H1 (cell line): ENCODE data around the gene HLA-DOB. TPM values are rescaled to one million over a fixed set of nuclear protein-coding genes. Genes with fewer than 3 reads are reported as not detected.

Experiments
- CTCF ChIA-PET: fragments of 300-600 bp; sonication (Branson Sonifier 250); formaldehyde crosslinking; loops from one replicate; lab custom pipeline; 2021; ENCODE audit not compliant: partially characterized antibody; lab: Charles Lee
- POLR2A ChIA-PET: fragments of 300-600 bp; sonication (Branson Sonifier 250); formaldehyde crosslinking; loops from one replicate; lab custom pipeline; 2021; ENCODE audit warnings: inconsistent platforms; ENCODE audit not compliant: partially characterized antibody; lab: Charles Lee
- DNase-seq, 2 experiments: peaks; one replicate each; pipeline versions ENCODE4 v3.0.0 to v3.0.0-alpha.2; 2010 to 2022; ENCODE audit warnings: low spot score in 2 of 2, low read depth in 1 of 2, mixed read lengths in 1 of 2
- FAIRE-seq: peaks from 2 replicates; lab custom pipeline; 2011; peaks lifted over from hg19 to GRCh38; lab: Jason Lieb, UNC
- H2AFZ ChIP-seq: 2 replicates; pipeline ENCODE4 v1.8.1; 2012; ENCODE audit warnings: low read length, inconsistent platforms
- H2AK5ac ChIP-seq: 2 replicates; pipeline ENCODE4 v1.6.1; 2013; ENCODE audit warnings: low read depth, low read length
- H2BK120ac ChIP-seq: replicated peaks from 2 replicates; pipeline ENCODE3; 2013; ENCODE audit warnings: low read depth, low read length, inconsistent platforms
- H2BK12ac ChIP-seq: 2 replicates; pipeline ENCODE4 v1.6.1; 2013; ENCODE audit warnings: low read depth, low read length
- H2BK15ac ChIP-seq: 2 replicates; pipeline ENCODE4 v1.6.1; 2013; ENCODE audit warnings: low read length
- H2BK20ac ChIP-seq: 2 replicates; pipeline ENCODE4 v1.6.1; 2013; ENCODE audit warnings: low read length
- H2BK5ac ChIP-seq: 2 replicates; pipeline ENCODE4 v1.6.1; 2013; ENCODE audit warnings: low read depth, low read length
- H3K14ac ChIP-seq: 2 replicates; pipeline ENCODE4 v1.6.1; 2013; ENCODE audit warnings: inconsistent platforms; ENCODE audit not compliant: insufficient read length
- H3K18ac ChIP-seq: 2 replicates; pipeline ENCODE4 v1.6.1; 2013; ENCODE audit warnings: low read length; ENCODE audit errors: extremely low read depth
- H3K23ac ChIP-seq: 2 replicates; pipeline ENCODE4 v1.6.1; 2013; ENCODE audit warnings: inconsistent platforms; ENCODE audit not compliant: insufficient read length
- H3K23me2 ChIP-seq: 2 replicates; pipeline ENCODE4 v1.6.1; 2013; ENCODE audit warnings: low read depth, low read length
- H3K27ac ChIP-seq: 2 replicates; pipeline ENCODE4 v1.6.1; 2011; ENCODE audit warnings: low read depth, low read length, inconsistent platforms
- H3K27me3 ChIP-seq, 4 experiments: replicated peaks in 1 of 4; 1 replicate in 1 of 4; 2 replicates in 3 of 4; pipeline versions ENCODE4 v1.6.1 to v1.8.1; 2011 to 2013; ENCODE audit warnings: low read length in 3 of 4, mild to moderate bottlenecking in 3 of 4, inconsistent platforms in 2 of 4, mixed read lengths in 2 of 4, moderate library complexity in 1 of 4; ENCODE audit not compliant: control insufficient read depth in 3 of 4, insufficient read depth in 3 of 4; ENCODE audit errors: extremely low read depth in 1 of 4
- H3K36me3 ChIP-seq, 4 experiments: 2 replicates each; pipeline versions ENCODE4 v1.6.1 to v1.8.1; 2011 to 2013; ENCODE audit warnings: mild to moderate bottlenecking in 4 of 4, low read length in 3 of 4, moderate library complexity in 2 of 4, control low read depth in 1 of 4, inconsistent platforms in 1 of 4; ENCODE audit not compliant: insufficient read depth in 4 of 4, control insufficient read depth in 2 of 4
- H3K4ac ChIP-seq: replicated peaks from 2 replicates; pipeline ENCODE3; 2013; ENCODE audit warnings: low read length, low read depth, mixed read lengths, inconsistent platforms; ENCODE audit not compliant: insufficient read length
- H3K4me1 ChIP-seq, 4 experiments: replicated peaks in 1 of 4; 1 replicate in 1 of 4; 2 replicates in 3 of 4; pipeline versions ENCODE4 v1.6.1 to v1.8.1; 2011 to 2013; ENCODE audit warnings: low read length in 3 of 4, inconsistent platforms in 2 of 4, mixed read lengths in 1 of 4; ENCODE audit not compliant: insufficient read depth in 4 of 4, control insufficient read depth in 3 of 4
- H3K4me2 ChIP-seq, 2 experiments: 2 replicates each; pipeline versions ENCODE4 v1.6.1 to v1.8.1; 2011 to 2013; ENCODE audit warnings: low read depth in 2 of 2, low read length in 2 of 2, control low read depth in 1 of 2, inconsistent platforms in 1 of 2, mild to moderate bottlenecking in 1 of 2; ENCODE audit not compliant: insufficient read depth in 1 of 2
- H3K4me3 ChIP-seq, 4 experiments: fragments of 200-600, 300-600 bp in 1 of 4; sonication (generic), shearing (Covaris generic), sonication (Bioruptor Twin) in 1 of 4; 2 replicates each; pipeline versions ENCODE4 v1.5.1 to v1.8.1; 2011 to 2016; ENCODE audit warnings: low read length in 4 of 4, low read depth in 3 of 4, control low read depth in 2 of 4, inconsistent platforms in 2 of 4, mild to moderate bottlenecking in 2 of 4, mixed read lengths in 1 of 4, moderate library complexity in 1 of 4; ENCODE audit not compliant: insufficient read depth in 2 of 4; ENCODE audit errors: extremely low read depth in 1 of 4
- H3K56ac ChIP-seq: replicated peaks from 2 replicates; pipeline ENCODE3; 2013; ENCODE audit warnings: low read depth, mild to moderate bottlenecking, mixed read lengths, low read length, inconsistent platforms; ENCODE audit not compliant: insufficient read length
- H3K79me1 ChIP-seq: 2 replicates; pipeline ENCODE4 v1.6.1; 2013; ENCODE audit warnings: low read depth, low read length, control low read depth
- H3K79me2 ChIP-seq, 2 experiments: 2 replicates each; pipeline versions ENCODE4 v1.6.1 to v1.8.1; 2012 to 2013; ENCODE audit warnings: low read length in 2 of 2, mild to moderate bottlenecking in 2 of 2, inconsistent platforms in 1 of 2; ENCODE audit not compliant: insufficient read depth in 2 of 2, control insufficient read depth in 1 of 2
- H3K9ac ChIP-seq, 4 experiments: replicated peaks in 1 of 4; 1 replicate in 1 of 4; 2 replicates in 3 of 4; pipeline versions ENCODE4 v1.6.1 to v1.8.1; 2011 to 2013; ENCODE audit warnings: low read depth in 3 of 4, low read length in 3 of 4, control low read depth in 2 of 4, mild to moderate bottlenecking in 2 of 4, moderate library complexity in 2 of 4, inconsistent platforms in 1 of 4; ENCODE audit errors: extremely low read depth in 1 of 4
- H3K9me3 ChIP-seq, 2 experiments: 2 replicates each; pipeline versions ENCODE4 v1.6.1 to v1.8.1; 2012 to 2013; ENCODE audit warnings: mild to moderate bottlenecking in 2 of 2, moderate library complexity in 2 of 2, control low read depth in 1 of 2, inconsistent platforms in 1 of 2, low read depth in 1 of 2, low read length in 1 of 2, mixed read lengths in 1 of 2; ENCODE audit not compliant: insufficient read depth in 2 of 2
- H4K20me1 ChIP-seq, 2 experiments: replicated peaks in 1 of 2; 2 replicates each; pipeline versions ENCODE3 to v1.8.1; 2011 to 2013; ENCODE audit warnings: inconsistent platforms in 2 of 2, low read length in 2 of 2, mild to moderate bottlenecking in 1 of 2; ENCODE audit not compliant: insufficient read depth in 2 of 2, control insufficient read depth in 1 of 2
- H4K5ac ChIP-seq: 2 replicates; pipeline ENCODE4 v1.6.1; 2013; ENCODE audit warnings: low read length, low read depth, mixed read lengths, inconsistent platforms; ENCODE audit not compliant: insufficient read length
- H4K8ac ChIP-seq: 2 replicates; pipeline ENCODE4 v1.8.0; 2013; ENCODE audit warnings: mild to moderate bottlenecking, moderate library complexity, low read length, inconsistent platforms; ENCODE audit not compliant: insufficient read depth; ENCODE audit errors: extremely low read depth
- H4K91ac ChIP-seq: replicated peaks from 2 replicates; pipeline ENCODE3; 2013; ENCODE audit warnings: low read length, mixed read lengths, inconsistent platforms; ENCODE audit not compliant: insufficient read length
- CHD2 ChIP-seq: IDR thresholded peaks from 2 replicates; pipeline ENCODE4 v1.6.1; 2012; ENCODE audit warnings: low read length, improper control_type of control experiment
- NANOG ChIP-seq: IDR thresholded peaks from 2 replicates; pipeline ENCODE4 v1.6.1; 2011; ENCODE audit warnings: low read length, low read depth, mild to moderate bottlenecking, inconsistent platforms; ENCODE audit not compliant: insufficient read depth, poor library complexity, severe bottlenecking
- NRF1 ChIP-seq: IDR thresholded peaks from 2 replicates; pipeline ENCODE4 v1.6.1; 2011; ENCODE audit warnings: mild to moderate bottlenecking, low read depth, low read length, improper control_type of control experiment
- SP4 ChIP-seq: IDR thresholded peaks from 2 replicates; pipeline ENCODE4 v1.6.1; 2012; ENCODE audit warnings: low read length, inconsistent platforms
- WGBS, 2 experiments: shearing (Covaris generic) in 1 of 2; methylation state at CpG; one replicate each; pipeline versions ENCODE4 v1.1.6 to v1.1.7; 2013 to 2015; ENCODE audit warnings: low lambda C conversion rate in 2 of 2, mixed read lengths in 2 of 2, inconsistent platforms in 1 of 2, low coverage in 1 of 2, missing lambda C conversion rate in 1 of 2; ENCODE audit not compliant: insufficient replicate concordance in 2 of 2, insufficient coverage in 1 of 2, insufficient read length in 1 of 2; ENCODE audit errors: extremely low coverage in 1 of 2, missing lambda C conversion rate in 1 of 2; 5-methylcytosine and 5-hydroxymethylcytosine counted together
- polyA plus RNA-seq, 7 experiments: library from polyadenylated mRNA; depleted of rRNA in 3 of 7; stranded (reverse) in 5 of 7; unstranded in 2 of 7; fragments of >200 nt in 5 of 7; fragments of 200-250 nt in 2 of 7; gene quantifications; 1 replicate in 5 of 7; 2 replicates in 1 of 7; 4 replicates in 1 of 7; pipeline versions ENCODE4 v1.2.1 to v1.2.3, GENCODE V29; 2011 to 2013; ENCODE audit warnings: missing spikeins in 2 of 7, mixed read lengths in 2 of 7
- total RNA-seq: library from RNA; stranded (reverse); fragmentation: NEBNext Ultra II Directional; extraction: Animal tissue kit (Norgen Biotek cat#: 25700); gene quantifications from 2 replicates; pipeline ENCODE4 v1.2.1, GENCODE V29; 2021

Gene HLA-DOB
- total and polyA plus RNA-seq, 2 of the 8 experiments (the other 6 are each of a cell fraction or from before 2014, with no cell fraction given): 0.35 TPM; not detected in 1

DNA sequence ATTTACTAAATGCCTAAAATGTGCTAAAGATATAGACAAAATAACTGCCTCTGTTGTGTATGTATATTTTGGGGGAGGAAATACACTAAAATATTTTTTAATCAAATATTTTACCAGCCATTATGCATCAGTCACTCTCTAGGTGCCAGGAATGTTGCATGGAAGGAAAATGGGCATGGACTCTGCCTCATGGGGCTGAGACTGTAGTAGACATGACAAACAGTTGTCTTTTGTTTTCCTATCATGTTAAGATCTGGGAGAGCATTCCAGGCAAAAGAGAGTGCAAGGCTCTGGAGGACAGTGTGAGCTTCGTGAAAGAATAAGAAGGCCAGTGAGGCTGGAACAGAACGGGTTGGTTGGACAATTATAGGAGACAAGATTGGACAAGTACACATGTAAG is 26.5 kb downstream of the HLA-DOB start:
- no peaks in the 10 kb centered on the region for H3K36me3 ChIP-seq
- H4K20me1 ChIP-seq: no peaks in the 10 kb centered on the region
- no peak overlapping the region for H3K4me3 ChIP-seq
- H2BK120ac ChIP-seq: no peak overlapping the region
- H2BK15ac ChIP-seq: no peak overlapping the region
- no peak overlapping the region for H3K9ac ChIP-seq
- H2BK5ac ChIP-seq: no peak overlapping the region
- H3K18ac ChIP-seq: no peak overlapping the region
- FAIRE-seq: no peak
- H3K27ac ChIP-seq: no peak overlapping the region
- H3K56ac ChIP-seq: no peak overlapping the region
- DNase-seq: no peak
- TF ChIP-seq CHD2: no peak
- TF ChIP-seq NANOG: no peak
- TF ChIP-seq NRF1: no peak
- no peak for TF ChIP-seq SP4
- no peak overlapping the region for H3K14ac ChIP-seq
- H3K4me2 ChIP-seq: no peak overlapping the region
- H3K23ac ChIP-seq: no peak overlapping the region
- no peaks in the 10 kb centered on the region for H3K23me2 ChIP-seq
- no peaks in the 10 kb centered on the region for H3K79me1 ChIP-seq
- 86% methylated on average over 2 of the region's 2 CpGs; no CpG with 5 or more reads in 1 of the 2 experiments for WGBS, 2 experiments
- H2AFZ ChIP-seq: no peak overlapping the region
- H2AK5ac ChIP-seq: no peak overlapping the region
- no peak overlapping the region for H4K91ac ChIP-seq
- ChIA-PET POLR2A (no interaction called here), CTCF (interaction anchor here (1.0 to 1.6 kb wide), 6 partner anchors 11 to 384 kb away, joined by 3 to 4 read pairs (median 3); no protein-coding TSS in a partner anchor)
- H2BK20ac ChIP-seq: no peak overlapping the region
- no peaks in the 10 kb centered on the region; a peak in 2 of 7 replicates for H3K4me1 ChIP-seq
- H3K27me3 ChIP-seq: no peaks in the 10 kb centered on the region
- H2BK12ac ChIP-seq: no peak overlapping the region
- H4K5ac ChIP-seq: no peak overlapping the region
- no peaks in the 10 kb centered on the region for H3K9me3 ChIP-seq
- no peak overlapping the region for H4K8ac ChIP-seq
- no peaks in the 10 kb centered on the region for H3K79me2 ChIP-seq
- H3K4ac ChIP-seq: no peak overlapping the region
